ENCODE measurements around the gene BAZ1B.

DNA sequence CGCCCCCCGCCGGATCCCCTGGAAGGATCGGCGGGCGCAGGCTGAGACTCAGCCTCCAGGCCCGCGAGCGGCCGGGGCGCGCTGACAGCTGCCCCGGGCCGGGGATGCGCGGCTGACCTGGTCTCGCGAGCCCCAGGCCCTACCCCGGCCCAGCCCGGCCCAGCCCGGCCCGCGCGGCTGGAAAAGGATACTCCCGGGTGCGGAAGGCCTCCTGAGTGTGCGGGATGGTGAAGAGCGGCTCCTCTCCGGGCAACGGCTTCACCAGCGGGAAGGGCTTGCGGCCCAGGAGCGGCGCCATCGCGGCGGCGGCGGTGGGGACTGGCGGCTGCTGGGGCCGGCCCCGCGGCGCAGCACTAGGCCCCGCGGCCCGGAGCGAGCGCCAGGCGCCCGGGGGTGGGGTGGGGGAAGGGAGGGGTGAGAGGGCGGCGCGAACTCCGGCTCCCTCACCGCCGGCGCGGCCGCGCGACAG, 423 bp downstream of the BAZ1B start:
- TF ChIP-seq POLR2AphosphoS5 (IDR thresholded peaks at IDR 0.05): no peak
- TF ChIP-seq, protein P1, sequence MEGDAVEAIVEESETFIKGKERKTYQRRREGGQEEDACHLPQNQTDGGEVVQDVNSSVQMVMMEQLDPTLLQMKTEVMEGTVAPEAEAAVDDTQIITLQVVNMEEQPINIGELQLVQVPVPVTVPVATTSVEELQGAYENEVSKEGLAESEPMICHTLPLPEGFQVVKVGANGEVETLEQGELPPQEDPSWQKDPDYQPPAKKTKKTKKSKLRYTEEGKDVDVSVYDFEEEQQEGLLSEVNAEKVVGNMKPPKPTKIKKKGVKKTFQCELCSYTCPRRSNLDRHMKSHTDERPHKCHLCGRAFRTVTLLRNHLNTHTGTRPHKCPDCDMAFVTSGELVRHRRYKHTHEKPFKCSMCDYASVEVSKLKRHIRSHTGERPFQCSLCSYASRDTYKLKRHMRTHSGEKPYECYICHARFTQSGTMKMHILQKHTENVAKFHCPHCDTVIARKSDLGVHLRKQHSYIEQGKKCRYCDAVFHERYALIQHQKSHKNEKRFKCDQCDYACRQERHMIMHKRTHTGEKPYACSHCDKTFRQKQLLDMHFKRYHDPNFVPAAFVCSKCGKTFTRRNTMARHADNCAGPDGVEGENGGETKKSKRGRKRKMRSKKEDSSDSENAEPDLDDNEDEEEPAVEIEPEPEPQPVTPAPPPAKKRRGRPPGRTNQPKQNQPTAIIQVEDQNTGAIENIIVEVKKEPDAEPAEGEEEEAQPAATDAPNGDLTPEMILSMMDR (IDR thresholded peaks at IDR 0.05): no peak
- no peak for TF ChIP-seq POLR2A (IDR thresholded peaks at IDR 0.05)

Data from stomach (tissue), 4 donors.